NCI-H510A treated with DMSO at 0.1 percent for 48 hours (cell line): ENCODE data around the gene PSMA7.

ENCODE experiments used
- DNase-seq: peaks from one replicate; lab custom pipeline; 2025; lab: John Stamatoyannopoulos, UW

Gene PSMA7

GRCh38 chr20:62087227-62087626, 56.0 kb downstream of the PSMA7 start:
- DNase-seq: no peak
